Smooth muscle cell (in vitro differentiated cells): ENCODE results near the gene AGPS. TPM values are rescaled to one million over a fixed set of nuclear protein-coding genes. Genes with fewer than 3 reads are reported as not detected.

Source experiments
- DNase-seq: peaks from one replicate; lab custom pipeline; 2025; ENCODE audit not compliant: unreplicated experiment; lab: John Stamatoyannopoulos, UW
- H2AFZ ChIP-seq: fragments of 200-600 bp; sonication (generic); 2 replicates; pipeline ENCODE4 v1.6.0; 2016; ENCODE audit warnings: antibody characterized with exemption, low read depth, mild to moderate bottlenecking
- H3F3A ChIP-seq: fragments of 200-600 bp; sonication (generic); 2 replicates; pipeline ENCODE4 v1.6.0; 2017; ENCODE audit warnings: antibody characterized with exemption, low read depth
- H3K27ac ChIP-seq: fragments of 200-600 bp; sonication (generic); 2 replicates; pipeline ENCODE4 v1.5.1; 2016; ENCODE audit warnings: low read depth, mild to moderate bottlenecking
- H3K27me3 ChIP-seq: fragments of 200-600 bp; sonication (generic); 2 replicates; pipeline ENCODE4 v1.6.1; 2016; ENCODE audit warnings: low read depth, mild to moderate bottlenecking
- H3K36me3 ChIP-seq: fragments of 200-600 bp; sonication (generic); 2 replicates; pipeline ENCODE4 v1.5.1; 2016; ENCODE audit warnings: low read depth
- H3K4me1 ChIP-seq: fragments of 200-600 bp; sonication (generic); 2 replicates; pipeline ENCODE4 v1.5.1; 2016; ENCODE audit warnings: low read depth
- H3K4me2 ChIP-seq: fragments of 200-600 bp; sonication (generic); 2 replicates; pipeline ENCODE4 v1.6.0; 2016; ENCODE audit warnings: mild to moderate bottlenecking
- H3K4me3 ChIP-seq: fragments of 200-600 bp; sonication (generic); 2 replicates; pipeline ENCODE4 v1.5.1; 2016; ENCODE audit warnings: mild to moderate bottlenecking
- H3K79me2 ChIP-seq: fragments of 200-600 bp; sonication (generic); 2 replicates; pipeline ENCODE4 v1.6.0; 2016; ENCODE audit warnings: low read depth, mild to moderate bottlenecking
- H3K9ac ChIP-seq: fragments of 200-600 bp; sonication (generic); 2 replicates; pipeline ENCODE4 v1.6.0; 2016; ENCODE audit warnings: low read depth
- H3K9me3 ChIP-seq: fragments of 200-600 bp; sonication (generic); replicated peaks from 2 replicates; pipeline ENCODE4 v1.5.1; 2016; ENCODE audit warnings: low read depth
- H4K20me1 ChIP-seq: fragments of 200-600 bp; sonication (generic); 2 replicates; pipeline ENCODE4 v1.6.0; 2016; ENCODE audit warnings: low read depth
- CTCF ChIP-seq: fragments of 200-600 bp; sonication (generic); IDR thresholded peaks from 2 replicates; pipeline ENCODE4 v1.5.1; 2017; ENCODE audit warnings: borderline replicate concordance, mild to moderate bottlenecking, antibody characterized with exemption; ENCODE audit not compliant: insufficient read depth, poor library complexity, severe bottlenecking
- WGBS: methylation state at CpG from one replicate; pipeline ENCODE4 v1.1.7; 2016; ENCODE audit warnings: low lambda C conversion rate; 5-methylcytosine and 5-hydroxymethylcytosine counted together
- polyA plus RNA-seq: library from polyadenylated mRNA; unstranded; fragments of >200 nt; fragmentation: Nextera tagmentation; extraction: Ambion mirVana; gene quantifications from 2 replicates; pipeline ENCODE4 v1.2.1, GENCODE V29; 2016
- small RNA-seq: library from RNA; depleted of rRNA; stranded (forward); fragments of <200 nt; gene quantifications from one replicate; pipeline ENCODE3, GENCODE V24; 2014
- total RNA-seq: library from RNA; depleted of rRNA; stranded (reverse); fragments of >200 nt; gene quantifications from 2 replicates; pipeline ENCODE4 v1.2.3, GENCODE V29; 2014

Gene AGPS
- total and polyA plus RNA-seq, 2 experiments from 2014 or later, result 19.5 to 41.4 TPM

GRCh38 chr2:177592945-177593344 lies 200.4 kb downstream of the AGPS start:
- Histone ChIP-seq H2AFZ (no peak overlapping the region), H3K4me1 (no peaks in the 10 kb centered on the region), H4K20me1 (no peaks in the 10 kb centered on the region), H3K9ac (no peak overlapping the region), H3K27ac (no peak overlapping the region), H3K79me2 (no peaks in the 10 kb centered on the region), H3K27me3 (no peaks in the 10 kb centered on the region), H3K9me3 (no peaks in the 10 kb centered on the region), H3K4me3 (no peak overlapping the region), H3K4me2 (no peak overlapping the region), H3K36me3 (no peaks in the 10 kb centered on the region), H3F3A (no peaks in the 10 kb centered on the region)
- TF ChIP-seq CTCF, result no peak
- DNase-seq, result no peak

GRCh38 chr2:177593402-177593801 lies 200.8 kb downstream of the AGPS start:
- no peaks in the 10 kb centered on the region for H3K79me2 ChIP-seq
- WGBS, result 95% methylated on average over 3 of the region's 3 CpGs
- H3K9ac ChIP-seq, result no peak overlapping the region
- no peaks in the 10 kb centered on the region for H4K20me1 ChIP-seq
- no peak overlapping the region for H3K27ac ChIP-seq
- no peak for DNase-seq
- H3K4me1 ChIP-seq, result no peaks in the 10 kb centered on the region
- no peaks in the 10 kb centered on the region for H3K9me3 ChIP-seq
- no peak overlapping the region for H3K4me2 ChIP-seq
- no peak for TF ChIP-seq CTCF
- H3K4me3 ChIP-seq, result no peak overlapping the region
- no peaks in the 10 kb centered on the region for H3K27me3 ChIP-seq
- H3K36me3 ChIP-seq, result no peaks in the 10 kb centered on the region
- H2AFZ ChIP-seq, result no peak overlapping the region
- H3F3A ChIP-seq, result peaks cover 3% of the 10 kb centered on the region

Small RNA genes lying within 50 kb of the gene (small RNA-seq; reads per million reads assigned to genes)
- gene RF01210, result not detected

Other genes with a start within 250 kb of the AGPS start
- gene HNRNPA3, start 180.0 kb upstream of the AGPS start, total RNA-seq, result 55.8 and 58.5 TPM in 2 replicates
- 40.3 and 59.6 TPM in 2 replicates for gene HNRNPA3, start 180.0 kb upstream of the AGPS start, polyA plus RNA-seq
- gene NFE2L2, start 128.0 kb upstream of the AGPS start, total RNA-seq, result 110 and 118 TPM in 2 replicates
- 64.4 and 68.9 TPM in 2 replicates for gene NFE2L2, start 128.0 kb upstream of the AGPS start, polyA plus RNA-seq